ENCODE measurements around the gene MN1. TPM values are rescaled to one million over a fixed set of nuclear protein-coding genes. Genes with fewer than 3 reads are reported as not detected.

MN1 gene
- total and polyA plus RNA-seq, 2 of the 4 experiments (the other 2 are of a cell fraction) = 0.36 to 1.3 TPM

GRCh38 chr22:27737521-27737920 is 64.0 kb downstream of the MN1 start:
- Histone ChIP-seq H3K9me1 (ENCODE audit: insufficient read depth, low read length) (no peaks in the 10 kb centered on the region), H2AFZ (replicated peaks; ENCODE audit: low read length, poor library complexity) (no peak overlapping the region), H3K23ac (ENCODE audit: low read depth, low read length) (no peak overlapping the region), H3K27me3 (ENCODE audit: control insufficient read depth, insufficient read depth, low read length) (peaks cover 23% of the 10 kb centered on the region), H3K14ac (replicated peaks; ENCODE audit: low read depth, low read length) (no peak overlapping the region), H2AK9ac (replicated peaks; ENCODE audit: low read depth, low read length, poor library complexity) (no peak overlapping the region), H3K36me3 (ENCODE audit: control insufficient read depth, insufficient read depth, low read length) (no peaks in the 10 kb centered on the region), H3K4me1 (ENCODE audit: control insufficient read depth, insufficient read depth, low read length) (no peaks in the 10 kb centered on the region), H4K20me1 (ENCODE audit: insufficient read depth, low read length) (no peaks in the 10 kb centered on the region), H3K79me1 (ENCODE audit: low read depth in 1 of 2, low read length in 2 of 2) (no peaks in the 10 kb centered on the region), H4K8ac (ENCODE audit: low read depth in 2 of 2, low read length in 2 of 2) (no peak overlapping the region), H3K4me3 (ENCODE audit: insufficient read depth, low read depth, low read length) (no peak overlapping the region), H3K27ac (ENCODE audit: insufficient read depth, low read length) (no peak overlapping the region), H2AK5ac (ENCODE audit: low read depth, low read length) (no peak overlapping the region), H3K56ac (ENCODE audit: extremely low read depth, insufficient read depth, low read length) (no peak overlapping the region), H3K4ac (ENCODE audit: low read depth, low read length) (no peak overlapping the region), H3K9me3 (ENCODE audit: control insufficient read depth, insufficient read depth, low read length) (peaks cover 10% of the 10 kb centered on the region), H3K18ac (ENCODE audit: low read depth, low read length) (no peak overlapping the region), H2BK15ac (ENCODE audit: low read depth, low read length) (no peak overlapping the region), H2BK120ac (ENCODE audit: low read depth, low read length) (no peak overlapping the region), H3K9ac (ENCODE audit: low read depth, low read length) (no peak overlapping the region), H2BK20ac (ENCODE audit: low read depth, low read length) (no peak overlapping the region), H3K4me2 (ENCODE audit: low read depth, low read length) (no peak overlapping the region), H4K5ac (ENCODE audit: low read depth, low read length) (no peak overlapping the region), H4K91ac (ENCODE audit: insufficient read depth, low read depth, low read length) (no peak overlapping the region), H2BK5ac (ENCODE audit: low read depth, low read length, poor library complexity, severe bottlenecking) (no peak overlapping the region)
- ATAC-seq (ENCODE audit: low read depth) = no peak
- ChIA-PET POLR2A (ENCODE audit: unreplicated experiment) (no interaction called here), CTCF (no interaction called here)
- DNase-seq = no peak
- in situ Hi-C loops (cut with MboI; ENCODE audit: low sequenced_read_pairs) (no loop called here), dilution Hi-C loops (cut with HindIII; ENCODE audit: low sequenced_read_pairs, unreplicated experiment) (no loop called here), intact Hi-C loops (cut with micrococcal nuclease) (no loop called here)
- TF ChIP-seq RAD21 (IDR thresholded peaks at IDR 0.05; ENCODE audit: low read length) = no peak
- TF ChIP-seq RFX5 (IDR thresholded peaks at IDR 0.05; ENCODE audit: low read depth, low read length) = no peak
- TF ChIP-seq BHLHE40 (IDR thresholded peaks at IDR 0.05; ENCODE audit: low read depth, low read length) = no peak
- no peak for TF ChIP-seq RCOR1 (IDR thresholded peaks at IDR 0.05; ENCODE audit: insufficient replicate concordance, low read length)
- no peak for TF ChIP-seq CHD1 (IDR thresholded peaks at IDR 0.05; ENCODE audit: low read depth, low read length)
- TF ChIP-seq MXI1 (IDR thresholded peaks at IDR 0.05; ENCODE audit: borderline replicate concordance, low read depth, low read length) = no peak
- WGBS, 2 experiments (ENCODE audit: extremely low coverage in 2 of 2, insufficient read length in 1 of 2) = no CpG with 5 or more reads among the region's 4 CpGs
- BruUV-seq (replicated peaks) = no TSS peak
